H1 (cell line): ENCODE measurements around the gene HOXB8. TPM values are rescaled to one million over a fixed set of nuclear protein-coding genes. Genes with fewer than 3 reads are reported as not detected.

Experiments used
- CTCF ChIA-PET: fragments of 300-600 bp; sonication (Branson Sonifier 250); formaldehyde crosslinking; loops from one replicate; lab custom pipeline; 2021; ENCODE audit not compliant: partially characterized antibody; lab: Charles Lee
- POLR2A ChIA-PET: fragments of 300-600 bp; sonication (Branson Sonifier 250); formaldehyde crosslinking; loops from one replicate; lab custom pipeline; 2021; ENCODE audit warnings: inconsistent platforms; ENCODE audit not compliant: partially characterized antibody; lab: Charles Lee
- DNase-seq, 2 experiments: peaks; one replicate each; pipeline versions ENCODE4 v3.0.0 to v3.0.0-alpha.2; 2010 to 2022; ENCODE audit warnings: low spot score in 2 of 2, low read depth in 1 of 2, mixed read lengths in 1 of 2
- FAIRE-seq: peaks from 2 replicates; lab custom pipeline; 2011; peaks lifted over from hg19 to GRCh38; lab: Jason Lieb, UNC
- H2AFZ ChIP-seq: 2 replicates; pipeline ENCODE4 v1.8.1; 2012; ENCODE audit warnings: low read length, inconsistent platforms
- H2AK5ac ChIP-seq: 2 replicates; pipeline ENCODE4 v1.6.1; 2013; ENCODE audit warnings: low read depth, low read length
- H2BK120ac ChIP-seq: replicated peaks from 2 replicates; pipeline ENCODE3; 2013; ENCODE audit warnings: low read depth, low read length, inconsistent platforms
- H2BK12ac ChIP-seq: 2 replicates; pipeline ENCODE4 v1.6.1; 2013; ENCODE audit warnings: low read depth, low read length
- H2BK15ac ChIP-seq: 2 replicates; pipeline ENCODE4 v1.6.1; 2013; ENCODE audit warnings: low read length
- H2BK20ac ChIP-seq: 2 replicates; pipeline ENCODE4 v1.6.1; 2013; ENCODE audit warnings: low read length
- H2BK5ac ChIP-seq: 2 replicates; pipeline ENCODE4 v1.6.1; 2013; ENCODE audit warnings: low read depth, low read length
- H3K14ac ChIP-seq: 2 replicates; pipeline ENCODE4 v1.6.1; 2013; ENCODE audit warnings: inconsistent platforms; ENCODE audit not compliant: insufficient read length
- H3K18ac ChIP-seq: 2 replicates; pipeline ENCODE4 v1.6.1; 2013; ENCODE audit warnings: low read length; ENCODE audit errors: extremely low read depth
- H3K23ac ChIP-seq: 2 replicates; pipeline ENCODE4 v1.6.1; 2013; ENCODE audit warnings: inconsistent platforms; ENCODE audit not compliant: insufficient read length
- H3K23me2 ChIP-seq: 2 replicates; pipeline ENCODE4 v1.6.1; 2013; ENCODE audit warnings: low read depth, low read length
- H3K27ac ChIP-seq: 2 replicates; pipeline ENCODE4 v1.6.1; 2011; ENCODE audit warnings: low read depth, low read length, inconsistent platforms
- H3K27me3 ChIP-seq, 4 experiments: replicated peaks in 1 of 4; 1 replicate in 1 of 4; 2 replicates in 3 of 4; pipeline versions ENCODE4 v1.6.1 to v1.8.1; 2011 to 2013; ENCODE audit warnings: low read length in 3 of 4, mild to moderate bottlenecking in 3 of 4, inconsistent platforms in 2 of 4, mixed read lengths in 2 of 4, moderate library complexity in 1 of 4; ENCODE audit not compliant: control insufficient read depth in 3 of 4, insufficient read depth in 3 of 4; ENCODE audit errors: extremely low read depth in 1 of 4
- H3K36me3 ChIP-seq, 4 experiments: 2 replicates each; pipeline versions ENCODE4 v1.6.1 to v1.8.1; 2011 to 2013; ENCODE audit warnings: mild to moderate bottlenecking in 4 of 4, low read length in 3 of 4, moderate library complexity in 2 of 4, control low read depth in 1 of 4, inconsistent platforms in 1 of 4; ENCODE audit not compliant: insufficient read depth in 4 of 4, control insufficient read depth in 2 of 4
- H3K4ac ChIP-seq: replicated peaks from 2 replicates; pipeline ENCODE3; 2013; ENCODE audit warnings: low read length, low read depth, mixed read lengths, inconsistent platforms; ENCODE audit not compliant: insufficient read length
- H3K4me1 ChIP-seq, 4 experiments: replicated peaks in 1 of 4; 1 replicate in 1 of 4; 2 replicates in 3 of 4; pipeline versions ENCODE4 v1.6.1 to v1.8.1; 2011 to 2013; ENCODE audit warnings: low read length in 3 of 4, inconsistent platforms in 2 of 4, mixed read lengths in 1 of 4; ENCODE audit not compliant: insufficient read depth in 4 of 4, control insufficient read depth in 3 of 4
- H3K4me2 ChIP-seq, 2 experiments: 2 replicates each; pipeline versions ENCODE4 v1.6.1 to v1.8.1; 2011 to 2013; ENCODE audit warnings: low read depth in 2 of 2, low read length in 2 of 2, control low read depth in 1 of 2, inconsistent platforms in 1 of 2, mild to moderate bottlenecking in 1 of 2; ENCODE audit not compliant: insufficient read depth in 1 of 2
- H3K4me3 ChIP-seq, 4 experiments: fragments of 200-600, 300-600 bp in 1 of 4; sonication (generic), shearing (Covaris generic), sonication (Bioruptor Twin) in 1 of 4; 2 replicates each; pipeline versions ENCODE4 v1.5.1 to v1.8.1; 2011 to 2016; ENCODE audit warnings: low read length in 4 of 4, low read depth in 3 of 4, control low read depth in 2 of 4, inconsistent platforms in 2 of 4, mild to moderate bottlenecking in 2 of 4, mixed read lengths in 1 of 4, moderate library complexity in 1 of 4; ENCODE audit not compliant: insufficient read depth in 2 of 4; ENCODE audit errors: extremely low read depth in 1 of 4
- H3K56ac ChIP-seq: replicated peaks from 2 replicates; pipeline ENCODE3; 2013; ENCODE audit warnings: low read depth, mild to moderate bottlenecking, mixed read lengths, low read length, inconsistent platforms; ENCODE audit not compliant: insufficient read length
- H3K79me1 ChIP-seq: 2 replicates; pipeline ENCODE4 v1.6.1; 2013; ENCODE audit warnings: low read depth, low read length, control low read depth
- H3K79me2 ChIP-seq, 2 experiments: 2 replicates each; pipeline versions ENCODE4 v1.6.1 to v1.8.1; 2012 to 2013; ENCODE audit warnings: low read length in 2 of 2, mild to moderate bottlenecking in 2 of 2, inconsistent platforms in 1 of 2; ENCODE audit not compliant: insufficient read depth in 2 of 2, control insufficient read depth in 1 of 2
- H3K9ac ChIP-seq, 4 experiments: replicated peaks in 1 of 4; 1 replicate in 1 of 4; 2 replicates in 3 of 4; pipeline versions ENCODE4 v1.6.1 to v1.8.1; 2011 to 2013; ENCODE audit warnings: low read depth in 3 of 4, low read length in 3 of 4, control low read depth in 2 of 4, mild to moderate bottlenecking in 2 of 4, moderate library complexity in 2 of 4, inconsistent platforms in 1 of 4; ENCODE audit errors: extremely low read depth in 1 of 4
- H3K9me3 ChIP-seq, 2 experiments: 2 replicates each; pipeline versions ENCODE4 v1.6.1 to v1.8.1; 2012 to 2013; ENCODE audit warnings: mild to moderate bottlenecking in 2 of 2, moderate library complexity in 2 of 2, control low read depth in 1 of 2, inconsistent platforms in 1 of 2, low read depth in 1 of 2, low read length in 1 of 2, mixed read lengths in 1 of 2; ENCODE audit not compliant: insufficient read depth in 2 of 2
- H4K20me1 ChIP-seq, 2 experiments: replicated peaks in 1 of 2; 2 replicates each; pipeline versions ENCODE3 to v1.8.1; 2011 to 2013; ENCODE audit warnings: inconsistent platforms in 2 of 2, low read length in 2 of 2, mild to moderate bottlenecking in 1 of 2; ENCODE audit not compliant: insufficient read depth in 2 of 2, control insufficient read depth in 1 of 2
- H4K5ac ChIP-seq: 2 replicates; pipeline ENCODE4 v1.6.1; 2013; ENCODE audit warnings: low read length, low read depth, mixed read lengths, inconsistent platforms; ENCODE audit not compliant: insufficient read length
- H4K8ac ChIP-seq: 2 replicates; pipeline ENCODE4 v1.8.0; 2013; ENCODE audit warnings: mild to moderate bottlenecking, moderate library complexity, low read length, inconsistent platforms; ENCODE audit not compliant: insufficient read depth; ENCODE audit errors: extremely low read depth
- H4K91ac ChIP-seq: replicated peaks from 2 replicates; pipeline ENCODE3; 2013; ENCODE audit warnings: low read length, mixed read lengths, inconsistent platforms; ENCODE audit not compliant: insufficient read length
- GABPA ChIP-seq: IDR thresholded peaks from 2 replicates; pipeline ENCODE4 v1.6.1; 2011; ENCODE audit warnings: mild to moderate bottlenecking, low read length, moderate library complexity, borderline replicate concordance; ENCODE audit not compliant: insufficient read depth
- GTF2F1 ChIP-seq: IDR thresholded peaks from 2 replicates; pipeline ENCODE4 v1.6.1; 2012; ENCODE audit warnings: low read depth, low read length, improper control_type of control experiment, borderline replicate concordance
- PHF8 ChIP-seq: fragments of 200-600 bp; sonication (generic); conservative IDR thresholded peaks from 2 replicates; pipeline ENCODE4 v1.7.1; 2012; ENCODE audit warnings: low read depth, mild to moderate bottlenecking, inconsistent platforms, low read length, moderate library complexity
- RNF2 ChIP-seq: fragments of 200-900, 300-1000 bp; sonication (generic); IDR thresholded peaks from 2 replicates; pipeline ENCODE4 v1.7.1; 2016; ENCODE audit warnings: borderline replicate concordance, low read depth, mild to moderate bottlenecking, antibody characterized with exemption, low read length; ENCODE audit not compliant: poor library complexity, severe bottlenecking; ENCODE audit errors: missing control alignments
- RXRA ChIP-seq: IDR thresholded peaks from 2 replicates; pipeline ENCODE4 v1.6.1; 2011; ENCODE audit warnings: low read depth, mild to moderate bottlenecking, low read length, moderate library complexity; ENCODE audit not compliant: insufficient read depth
- SIN3A ChIP-seq, 2 experiments: IDR thresholded peaks in 1 of 2; conservative IDR thresholded peaks in 1 of 2; 2 replicates each; pipeline ENCODE4 v1.6.1; 2011 to 2012; ENCODE audit warnings: low read length in 2 of 2, improper control_type of control experiment in 1 of 2, low read depth in 1 of 2, mild to moderate bottlenecking in 1 of 2
- SP2 ChIP-seq: IDR thresholded peaks from 2 replicates; pipeline ENCODE4 v1.6.1; 2012; ENCODE audit warnings: mild to moderate bottlenecking, low read length, inconsistent platforms
- USF2 ChIP-seq: IDR thresholded peaks from 2 replicates; pipeline ENCODE4 v1.6.1; 2011; ENCODE audit warnings: low read length, improper control_type of control experiment
- WGBS, 2 experiments: shearing (Covaris generic) in 1 of 2; methylation state at CpG; one replicate each; pipeline versions ENCODE4 v1.1.6 to v1.1.7; 2013 to 2015; ENCODE audit warnings: low lambda C conversion rate in 2 of 2, mixed read lengths in 2 of 2, inconsistent platforms in 1 of 2, low coverage in 1 of 2, missing lambda C conversion rate in 1 of 2; ENCODE audit not compliant: insufficient replicate concordance in 2 of 2, insufficient coverage in 1 of 2, insufficient read length in 1 of 2; ENCODE audit errors: extremely low coverage in 1 of 2, missing lambda C conversion rate in 1 of 2; 5-methylcytosine and 5-hydroxymethylcytosine counted together
- polyA plus RNA-seq, 7 experiments: library from polyadenylated mRNA; depleted of rRNA in 3 of 7; stranded (reverse) in 5 of 7; unstranded in 2 of 7; fragments of >200 nt in 5 of 7; fragments of 200-250 nt in 2 of 7; gene quantifications; 1 replicate in 5 of 7; 2 replicates in 1 of 7; 4 replicates in 1 of 7; pipeline versions ENCODE4 v1.2.1 to v1.2.3, GENCODE V29; 2011 to 2013; ENCODE audit warnings: missing spikeins in 2 of 7, mixed read lengths in 2 of 7
- total RNA-seq: library from RNA; stranded (reverse); fragmentation: NEBNext Ultra II Directional; extraction: Animal tissue kit (Norgen Biotek cat#: 25700); gene quantifications from 2 replicates; pipeline ENCODE4 v1.2.1, GENCODE V29; 2021

Gene HOXB8
- total and polyA plus RNA-seq, 2 of the 8 experiments (the other 6 are each of a cell fraction or from before 2014, with no cell fraction given): not detected

DNA sequence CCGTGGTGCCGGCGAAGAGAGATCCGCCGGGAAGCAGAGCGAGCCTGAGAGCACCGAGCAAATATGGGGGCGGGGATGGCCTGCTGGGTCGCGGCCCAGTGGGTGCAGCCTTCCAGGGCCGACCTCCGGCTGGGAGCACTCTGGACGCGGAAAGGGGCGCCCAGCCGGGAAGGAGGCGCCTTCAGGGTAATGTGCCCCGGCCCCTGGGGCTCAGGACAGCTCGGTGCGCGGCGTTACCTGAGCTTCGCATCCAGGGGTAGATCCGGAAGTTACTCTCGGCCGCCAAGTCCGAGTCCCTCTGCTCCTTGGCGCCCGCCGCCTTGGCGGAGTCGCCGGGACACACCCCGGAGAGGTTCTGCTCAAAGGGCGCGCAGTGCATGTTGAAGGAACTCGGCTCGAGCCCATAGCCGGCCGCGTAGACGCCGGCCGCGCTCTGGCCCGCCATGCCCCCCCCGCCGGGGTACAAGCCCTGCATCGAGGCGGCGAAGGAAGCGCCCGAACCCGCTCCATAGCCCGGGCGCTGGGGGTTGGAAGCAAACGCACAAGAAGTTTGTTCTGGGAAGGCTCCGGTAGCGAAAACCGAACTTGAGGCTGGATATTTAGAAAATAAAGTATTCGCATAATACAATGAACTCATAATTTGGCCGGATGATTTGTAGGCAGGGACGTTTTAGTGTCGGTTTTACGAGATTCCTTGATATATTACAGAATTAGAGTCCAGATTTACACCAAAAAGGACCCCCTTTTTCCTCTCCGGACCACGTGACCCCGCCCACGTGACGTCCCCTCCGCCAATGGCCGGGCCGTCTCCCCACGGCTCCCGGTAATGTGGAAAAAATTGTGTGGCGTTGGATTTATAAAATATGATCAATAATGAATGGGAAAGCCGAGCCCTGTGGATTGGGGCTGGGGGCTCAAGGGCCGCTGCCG lies 4.5 kb downstream of the HOXB8 start, which contains the start of gene HOXB7:
HOXB7 (minus strand) TSS at position 736 of the 930 bp plus-strand sequence; CDS start at position 637, 99 bp downstream.
- Histone ChIP-seq H2AFZ (no peak within 1 kb of the TSS), H3K23ac (no peak within 1 kb of the TSS), H3K9me3 (no peaks in the 10 kb centered on the region; a peak in 1 of 4 replicates), H3K4me2 (peak within 1 kb of the TSS; percentile 41 to 57), H3K9ac (no peak within 1 kb of the TSS), H4K20me1 (peaks cover 28 to 34% of the 10 kb centered on the region in 2 experiments), H4K91ac (no peak within 1 kb of the TSS), H3K56ac (no peak within 1 kb of the TSS), H3K18ac (no peak within 1 kb of the TSS; the same call in 1 of the 2 replicates), H3K4me3 (peak within 1 kb of the TSS in 3 of 4 experiments; percentile 2 to 46 (median 4); a peak in 4 of 8 replicates), H2AK5ac (no peak within 1 kb of the TSS), H2BK120ac (no peak within 1 kb of the TSS), H4K8ac (peak within 1 kb of the TSS; percentile 36; the same call in 1 of the 2 replicates), H3K27ac (no peak within 1 kb of the TSS), H3K4me1 (peaks cover 0 to 7% (median 4%) of the 10 kb centered on the region in 4 experiments; a peak in 5 of 7 replicates), H2BK5ac (no peak within 1 kb of the TSS), H3K79me2 (no peaks in the 10 kb centered on the region), H4K5ac (no peak within 1 kb of the TSS), H2BK15ac (no peak within 1 kb of the TSS), H3K23me2 (peaks cover 2% of the 10 kb centered on the region; the same call in 1 of the 2 replicates), H2BK12ac (peak within 1 kb of the TSS; percentile 20; the same call in 1 of the 2 replicates), H3K36me3 (peaks cover 0 to 18% (median 0%) of the 10 kb centered on the region in 4 experiments; a peak in 1 of 8 replicates), H3K79me1 (no peaks in the 10 kb centered on the region), H2BK20ac (no peak within 1 kb of the TSS), H3K4ac (no peak within 1 kb of the TSS), H3K27me3 (peaks cover 96 to 100% (median 99%) of the 10 kb centered on the region in 4 experiments), H3K14ac (no peak within 1 kb of the TSS)
- DNase-seq: no peak
- FAIRE-seq: no peak
- ChIA-PET CTCF (interaction anchor here (0.6 to 2.3 kb wide), 8 partner anchors 9 to 517 kb away, joined by 3 to 10 read pairs (median 4); no protein-coding TSS in a partner anchor), POLR2A (no interaction called here)
- 6% methylated on average over 66 of the region's 79 CpGs; no CpG with 5 or more reads in 1 of the 2 experiments for WGBS, 2 experiments
- TF ChIP-seq GTF2F1: no peak
- TF ChIP-seq SP2: no peak
- TF ChIP-seq USF2: peak; percentile 98
- TF ChIP-seq SIN3A (conservative IDR thresholded peaks at IDR 0.05 in 1 of 2, IDR thresholded peaks at IDR 0.05 in 1 of 2; ENCODE audit: low read depth in 1 of 2, low read length in 2 of 2): no peak
- no peak for TF ChIP-seq RXRA
- TF ChIP-seq PHF8: no peak
- TF ChIP-seq GABPA: no peak
- TF ChIP-seq RNF2: peak; percentile 96
